GM15510 (cell line): ENCODE measurements around the gene PEA15.

Source experiments
- POLR2A ChIP-seq: IDR thresholded peaks from 3 replicates; pipeline ENCODE4 v1.6.1; 2011; ENCODE audit warnings: borderline replicate concordance; ENCODE audit not compliant: insufficient read length; ENCODE audit errors: extremely low read depth

Gene PEA15

GRCh38 chr1:160194737-160195059 is 10.5 kb upstream of the PEA15 start:
- no peak for TF ChIP-seq POLR2A

GRCh38 chr1:160196143-160196542 is 9.0 kb upstream of the PEA15 start:
- no peak for TF ChIP-seq POLR2A

GRCh38 chr1:160197231-160197630 is 8.0 kb upstream of the PEA15 start:
- no peak for TF ChIP-seq POLR2A

- no peak for TF ChIP-seq POLR2A
These were observed 4.4 kb upstream of the PEA15 start for GRCh38 chr1:160200786-160201185.

GRCh38 chr1:160204526-160205241 is 500 bp upstream of the PEA15 start:
- no peak for TF ChIP-seq POLR2A

GRCh38 chr1:160206036-160206389 is 829 bp downstream of the PEA15 start:
- no peak for TF ChIP-seq POLR2A

- TF ChIP-seq POLR2A = no peak
These were observed 1.4 kb downstream of the PEA15 start for GRCh38 chr1:160206421-160207117.

- no peak for TF ChIP-seq POLR2A
These were observed 2.0 kb downstream of the PEA15 start for GRCh38 chr1:160207118-160207650.

- TF ChIP-seq POLR2A = no peak
These were observed 2.8 kb downstream of the PEA15 start for GRCh38 chr1:160207771-160208556.

GRCh38 chr1:160208557-160209320 is 3.6 kb downstream of the PEA15 start:
- no peak for TF ChIP-seq POLR2A

GRCh38 chr1:160209321-160210046 is 4.3 kb downstream of the PEA15 start:
- no peak for TF ChIP-seq POLR2A

- TF ChIP-seq POLR2A = no peak
These were observed 5.4 kb downstream of the PEA15 start for GRCh38 chr1:160210561-160210960.

GRCh38 chr1:160211046-160211790 is 6.0 kb downstream of the PEA15 start:
- TF ChIP-seq POLR2A = no peak
